ENCODE data around the gene UST. TPM values are rescaled to one million over a fixed set of nuclear protein-coding genes. Genes with fewer than 3 reads are reported as not detected.

Gene UST
- total and polyA plus RNA-seq, 3 donors from 2014 or later, result 14.9 to 16.0 (median 14.9) TPM

DNA sequence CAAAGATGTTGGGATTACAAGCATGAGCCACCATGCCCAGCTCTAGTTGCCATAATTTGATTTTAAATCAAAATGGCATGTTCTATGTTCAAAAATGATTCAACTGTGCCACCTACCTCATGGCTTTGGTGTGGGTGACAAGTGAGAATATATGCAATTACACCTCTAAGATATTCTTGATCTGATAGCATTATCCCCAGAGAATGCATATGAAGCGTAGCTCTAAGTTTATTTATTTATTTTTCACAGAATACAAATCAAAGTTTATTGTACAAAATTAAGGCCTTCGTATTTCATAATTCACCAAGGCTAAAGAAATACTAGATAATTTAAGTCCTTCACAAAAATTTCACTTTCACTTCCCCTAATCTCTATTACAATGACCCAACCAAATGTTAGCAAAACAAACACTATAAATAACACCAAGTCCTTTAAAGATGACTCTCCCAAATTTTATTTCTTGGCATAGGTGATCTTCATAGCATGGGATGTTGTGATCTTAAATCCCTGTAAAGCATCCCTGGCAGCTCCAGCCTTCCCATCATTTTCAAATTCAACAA, 364.8 kb downstream of the UST start:
- H3K9me3 ChIP-seq, result no peaks in the 10 kb centered on the region
- TF ChIP-seq, protein P1, sequence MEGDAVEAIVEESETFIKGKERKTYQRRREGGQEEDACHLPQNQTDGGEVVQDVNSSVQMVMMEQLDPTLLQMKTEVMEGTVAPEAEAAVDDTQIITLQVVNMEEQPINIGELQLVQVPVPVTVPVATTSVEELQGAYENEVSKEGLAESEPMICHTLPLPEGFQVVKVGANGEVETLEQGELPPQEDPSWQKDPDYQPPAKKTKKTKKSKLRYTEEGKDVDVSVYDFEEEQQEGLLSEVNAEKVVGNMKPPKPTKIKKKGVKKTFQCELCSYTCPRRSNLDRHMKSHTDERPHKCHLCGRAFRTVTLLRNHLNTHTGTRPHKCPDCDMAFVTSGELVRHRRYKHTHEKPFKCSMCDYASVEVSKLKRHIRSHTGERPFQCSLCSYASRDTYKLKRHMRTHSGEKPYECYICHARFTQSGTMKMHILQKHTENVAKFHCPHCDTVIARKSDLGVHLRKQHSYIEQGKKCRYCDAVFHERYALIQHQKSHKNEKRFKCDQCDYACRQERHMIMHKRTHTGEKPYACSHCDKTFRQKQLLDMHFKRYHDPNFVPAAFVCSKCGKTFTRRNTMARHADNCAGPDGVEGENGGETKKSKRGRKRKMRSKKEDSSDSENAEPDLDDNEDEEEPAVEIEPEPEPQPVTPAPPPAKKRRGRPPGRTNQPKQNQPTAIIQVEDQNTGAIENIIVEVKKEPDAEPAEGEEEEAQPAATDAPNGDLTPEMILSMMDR (IDR thresholded peaks at IDR 0.05), result no peak
- no peak for TF ChIP-seq POLR2A (IDR thresholded peaks at IDR 0.05)
- no peak overlapping the region for H3K27ac ChIP-seq
- WGBS, 2 donors, result 85 to 92% methylated on average over 2 of the region's 2 CpGs
- no peaks in the 10 kb centered on the region for H3K4me1 ChIP-seq
- no peaks in the 10 kb centered on the region for H3K27me3 ChIP-seq
- intact Hi-C loops (cut with DNase I; ENCODE audit: low total_unique reads), result no loop called here
- DNase-seq, result no peak
- no peaks in the 10 kb centered on the region for H3K36me3 ChIP-seq (ENCODE audit: low read depth, missing control alignments)
- no peak overlapping the region for H3K4me3 ChIP-seq

DNA sequence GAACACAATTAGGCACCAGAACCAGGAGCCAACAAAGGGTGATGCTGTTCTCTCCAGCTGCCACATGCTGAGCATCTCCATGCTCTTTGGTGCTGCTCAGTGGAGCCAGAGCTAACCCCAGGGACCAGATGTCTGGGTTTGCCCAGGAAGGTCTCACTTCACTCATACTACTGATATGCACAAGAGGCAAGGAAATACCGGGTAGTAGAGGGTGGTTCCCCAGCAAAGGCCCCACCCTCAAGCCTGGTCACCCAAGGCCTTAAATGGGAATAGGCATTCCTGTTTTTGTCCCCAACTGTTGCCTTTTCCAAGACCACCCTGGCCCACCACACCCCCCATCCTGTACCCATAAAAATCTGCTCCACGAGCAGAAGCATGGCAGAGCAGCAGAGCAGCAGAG, 366.1 kb downstream of the UST start:
- Histone ChIP-seq H3K4me1 (no peaks in the 10 kb centered on the region), H3K27me3 (no peaks in the 10 kb centered on the region), H3K4me3 (no peak overlapping the region), H3K36me3 (ENCODE audit: low read depth, missing control alignments) (no peaks in the 10 kb centered on the region), H3K9me3 (no peaks in the 10 kb centered on the region), H3K27ac (no peak overlapping the region)
- intact Hi-C loops (cut with DNase I; ENCODE audit: low total_unique reads), result no loop called here
- TF ChIP-seq, protein P1 (IDR thresholded peaks at IDR 0.05), result no peak
- no peak for TF ChIP-seq POLR2A (IDR thresholded peaks at IDR 0.05)
- 90 to 100% methylated on average over 1 to 2 of the region's 2 CpGs for WGBS, 2 donors
- no peak for DNase-seq

DNA sequence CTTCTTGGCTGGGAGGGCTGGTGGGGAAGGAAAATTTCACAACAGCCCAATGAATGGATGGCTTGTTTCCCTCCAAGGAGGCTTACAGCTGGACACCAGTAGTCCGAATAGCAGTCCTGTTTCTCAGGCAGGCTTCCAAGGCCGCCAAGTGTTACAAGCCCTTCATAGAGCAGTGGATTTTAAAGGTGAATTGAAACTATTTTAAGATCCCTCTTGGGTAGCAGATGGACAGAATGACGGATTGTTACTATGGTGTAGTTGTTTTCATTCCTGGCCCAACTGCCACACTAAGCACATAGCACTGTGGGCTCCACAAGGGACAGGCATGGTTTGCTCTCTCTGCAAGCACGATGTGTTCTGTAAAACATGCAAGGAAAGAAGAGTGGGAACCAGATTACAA, 367.3 kb downstream of the UST start:
- H3K9me3 ChIP-seq, result no peaks in the 10 kb centered on the region
- no peak overlapping the region for H3K4me3 ChIP-seq
- WGBS, 2 donors, result 46 to 58% methylated on average over 4 of the region's 4 CpGs
- DNase-seq, result no peak
- H3K36me3 ChIP-seq (ENCODE audit: low read depth, missing control alignments), result no peaks in the 10 kb centered on the region
- TF ChIP-seq POLR2A (IDR thresholded peaks at IDR 0.05), result no peak
- TF ChIP-seq, protein P1 (IDR thresholded peaks at IDR 0.05), result no peak
- H3K27ac ChIP-seq, result no peak overlapping the region
- intact Hi-C loops (cut with DNase I; ENCODE audit: low total_unique reads), result no loop called here
- H3K27me3 ChIP-seq, result no peaks in the 10 kb centered on the region
- H3K4me1 ChIP-seq, result no peaks in the 10 kb centered on the region

DNA sequence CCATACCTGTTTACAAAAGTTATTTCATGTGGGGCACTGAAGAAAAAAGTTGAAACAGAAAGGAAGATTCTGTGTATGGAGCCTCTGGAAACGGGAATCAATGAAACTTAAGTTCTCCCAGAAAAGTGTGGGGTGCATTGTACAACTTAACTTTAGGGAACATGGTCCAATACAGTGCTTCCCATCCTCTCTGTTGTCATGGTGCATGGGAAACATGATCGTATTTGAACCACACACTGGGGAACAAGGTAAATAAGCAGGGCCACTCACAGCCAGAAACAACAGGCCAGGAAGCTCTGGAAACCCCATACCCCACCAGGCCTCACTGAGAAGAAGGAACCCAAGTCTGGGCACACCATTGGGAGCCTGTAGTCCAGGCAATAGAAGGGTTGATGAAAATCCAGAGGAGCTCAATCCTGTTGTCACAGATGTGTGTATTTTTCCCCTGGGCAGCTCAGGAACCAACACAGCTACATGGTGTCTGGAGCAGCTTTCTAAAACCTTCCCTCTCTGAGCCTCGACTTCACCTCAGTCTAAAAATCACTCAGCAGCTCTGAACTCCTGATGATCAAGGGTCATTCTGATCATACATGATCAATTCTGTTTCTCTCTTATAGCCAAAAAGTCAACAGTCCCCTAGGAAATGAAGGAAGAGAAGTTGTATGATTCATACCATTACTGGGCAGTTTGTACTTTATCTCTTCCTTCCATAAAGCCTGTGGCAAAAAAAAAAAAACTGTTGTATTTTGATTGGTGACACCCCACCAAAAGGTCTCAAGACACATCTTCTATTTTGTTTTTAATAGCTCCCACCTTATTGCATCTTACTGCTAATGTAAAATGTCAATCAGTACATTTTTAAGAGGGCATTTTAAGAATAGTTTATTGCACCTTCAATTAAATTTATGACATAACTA, 372.2 kb downstream of the UST start:
- no peak for DNase-seq
- Histone ChIP-seq H3K36me3 (ENCODE audit: low read depth, missing control alignments) (no peaks in the 10 kb centered on the region), H3K27ac (no peak overlapping the region), H3K27me3 (no peaks in the 10 kb centered on the region), H3K9me3 (no peaks in the 10 kb centered on the region), H3K4me1 (no peaks in the 10 kb centered on the region), H3K4me3 (no peak overlapping the region)
- TF ChIP-seq, protein P1 (IDR thresholded peaks at IDR 0.05), result no peak
- no peak for TF ChIP-seq POLR2A (IDR thresholded peaks at IDR 0.05)
- intact Hi-C loops (cut with DNase I; ENCODE audit: low total_unique reads), result no loop called here
- WGBS, 2 donors, result 84 to 88% methylated on average over 3 of the region's 3 CpGs
